H1 (cell line): ENCODE results near the gene SEMG2. TPM values are rescaled to one million over a fixed set of nuclear protein-coding genes. Genes with fewer than 3 reads are reported as not detected.

Experiments
- CTCF ChIA-PET: fragments of 300-600 bp; sonication (Branson Sonifier 250); formaldehyde crosslinking; loops from one replicate; lab custom pipeline; 2021; ENCODE audit not compliant: partially characterized antibody; lab: Charles Lee
- POLR2A ChIA-PET: fragments of 300-600 bp; sonication (Branson Sonifier 250); formaldehyde crosslinking; loops from one replicate; lab custom pipeline; 2021; ENCODE audit warnings: inconsistent platforms; ENCODE audit not compliant: partially characterized antibody; lab: Charles Lee
- DNase-seq, 2 experiments: peaks; one replicate each; pipeline versions ENCODE4 v3.0.0 to v3.0.0-alpha.2; 2010 to 2022; ENCODE audit warnings: low spot score in 2 of 2, low read depth in 1 of 2, mixed read lengths in 1 of 2
- FAIRE-seq: peaks from 2 replicates; lab custom pipeline; 2011; peaks lifted over from hg19 to GRCh38; lab: Jason Lieb, UNC
- H2AFZ ChIP-seq: 2 replicates; pipeline ENCODE4 v1.8.1; 2012; ENCODE audit warnings: low read length, inconsistent platforms
- H2AK5ac ChIP-seq: 2 replicates; pipeline ENCODE4 v1.6.1; 2013; ENCODE audit warnings: low read depth, low read length
- H2BK120ac ChIP-seq: replicated peaks from 2 replicates; pipeline ENCODE3; 2013; ENCODE audit warnings: low read depth, low read length, inconsistent platforms
- H2BK12ac ChIP-seq: 2 replicates; pipeline ENCODE4 v1.6.1; 2013; ENCODE audit warnings: low read depth, low read length
- H2BK15ac ChIP-seq: 2 replicates; pipeline ENCODE4 v1.6.1; 2013; ENCODE audit warnings: low read length
- H2BK20ac ChIP-seq: 2 replicates; pipeline ENCODE4 v1.6.1; 2013; ENCODE audit warnings: low read length
- H2BK5ac ChIP-seq: 2 replicates; pipeline ENCODE4 v1.6.1; 2013; ENCODE audit warnings: low read depth, low read length
- H3K14ac ChIP-seq: 2 replicates; pipeline ENCODE4 v1.6.1; 2013; ENCODE audit warnings: inconsistent platforms; ENCODE audit not compliant: insufficient read length
- H3K18ac ChIP-seq: 2 replicates; pipeline ENCODE4 v1.6.1; 2013; ENCODE audit warnings: low read length; ENCODE audit errors: extremely low read depth
- H3K23ac ChIP-seq: 2 replicates; pipeline ENCODE4 v1.6.1; 2013; ENCODE audit warnings: inconsistent platforms; ENCODE audit not compliant: insufficient read length
- H3K23me2 ChIP-seq: 2 replicates; pipeline ENCODE4 v1.6.1; 2013; ENCODE audit warnings: low read depth, low read length
- H3K27ac ChIP-seq: 2 replicates; pipeline ENCODE4 v1.6.1; 2011; ENCODE audit warnings: low read depth, low read length, inconsistent platforms
- H3K27me3 ChIP-seq, 4 experiments: replicated peaks in 1 of 4; 1 replicate in 1 of 4; 2 replicates in 3 of 4; pipeline versions ENCODE4 v1.6.1 to v1.8.1; 2011 to 2013; ENCODE audit warnings: low read length in 3 of 4, mild to moderate bottlenecking in 3 of 4, inconsistent platforms in 2 of 4, mixed read lengths in 2 of 4, moderate library complexity in 1 of 4; ENCODE audit not compliant: control insufficient read depth in 3 of 4, insufficient read depth in 3 of 4; ENCODE audit errors: extremely low read depth in 1 of 4
- H3K36me3 ChIP-seq, 4 experiments: 2 replicates each; pipeline versions ENCODE4 v1.6.1 to v1.8.1; 2011 to 2013; ENCODE audit warnings: mild to moderate bottlenecking in 4 of 4, low read length in 3 of 4, moderate library complexity in 2 of 4, control low read depth in 1 of 4, inconsistent platforms in 1 of 4; ENCODE audit not compliant: insufficient read depth in 4 of 4, control insufficient read depth in 2 of 4
- H3K4ac ChIP-seq: replicated peaks from 2 replicates; pipeline ENCODE3; 2013; ENCODE audit warnings: low read length, low read depth, mixed read lengths, inconsistent platforms; ENCODE audit not compliant: insufficient read length
- H3K4me1 ChIP-seq, 4 experiments: replicated peaks in 1 of 4; 1 replicate in 1 of 4; 2 replicates in 3 of 4; pipeline versions ENCODE4 v1.6.1 to v1.8.1; 2011 to 2013; ENCODE audit warnings: low read length in 3 of 4, inconsistent platforms in 2 of 4, mixed read lengths in 1 of 4; ENCODE audit not compliant: insufficient read depth in 4 of 4, control insufficient read depth in 3 of 4
- H3K4me2 ChIP-seq, 2 experiments: 2 replicates each; pipeline versions ENCODE4 v1.6.1 to v1.8.1; 2011 to 2013; ENCODE audit warnings: low read depth in 2 of 2, low read length in 2 of 2, control low read depth in 1 of 2, inconsistent platforms in 1 of 2, mild to moderate bottlenecking in 1 of 2; ENCODE audit not compliant: insufficient read depth in 1 of 2
- H3K4me3 ChIP-seq, 4 experiments: fragments of 200-600, 300-600 bp in 1 of 4; sonication (generic), shearing (Covaris generic), sonication (Bioruptor Twin) in 1 of 4; 2 replicates each; pipeline versions ENCODE4 v1.5.1 to v1.8.1; 2011 to 2016; ENCODE audit warnings: low read length in 4 of 4, low read depth in 3 of 4, control low read depth in 2 of 4, inconsistent platforms in 2 of 4, mild to moderate bottlenecking in 2 of 4, mixed read lengths in 1 of 4, moderate library complexity in 1 of 4; ENCODE audit not compliant: insufficient read depth in 2 of 4; ENCODE audit errors: extremely low read depth in 1 of 4
- H3K56ac ChIP-seq: replicated peaks from 2 replicates; pipeline ENCODE3; 2013; ENCODE audit warnings: low read depth, mild to moderate bottlenecking, mixed read lengths, low read length, inconsistent platforms; ENCODE audit not compliant: insufficient read length
- H3K79me1 ChIP-seq: 2 replicates; pipeline ENCODE4 v1.6.1; 2013; ENCODE audit warnings: low read depth, low read length, control low read depth
- H3K79me2 ChIP-seq, 2 experiments: 2 replicates each; pipeline versions ENCODE4 v1.6.1 to v1.8.1; 2012 to 2013; ENCODE audit warnings: low read length in 2 of 2, mild to moderate bottlenecking in 2 of 2, inconsistent platforms in 1 of 2; ENCODE audit not compliant: insufficient read depth in 2 of 2, control insufficient read depth in 1 of 2
- H3K9ac ChIP-seq, 4 experiments: replicated peaks in 1 of 4; 1 replicate in 1 of 4; 2 replicates in 3 of 4; pipeline versions ENCODE4 v1.6.1 to v1.8.1; 2011 to 2013; ENCODE audit warnings: low read depth in 3 of 4, low read length in 3 of 4, control low read depth in 2 of 4, mild to moderate bottlenecking in 2 of 4, moderate library complexity in 2 of 4, inconsistent platforms in 1 of 4; ENCODE audit errors: extremely low read depth in 1 of 4
- H3K9me3 ChIP-seq, 2 experiments: 2 replicates each; pipeline versions ENCODE4 v1.6.1 to v1.8.1; 2012 to 2013; ENCODE audit warnings: mild to moderate bottlenecking in 2 of 2, moderate library complexity in 2 of 2, control low read depth in 1 of 2, inconsistent platforms in 1 of 2, low read depth in 1 of 2, low read length in 1 of 2, mixed read lengths in 1 of 2; ENCODE audit not compliant: insufficient read depth in 2 of 2
- H4K20me1 ChIP-seq, 2 experiments: replicated peaks in 1 of 2; 2 replicates each; pipeline versions ENCODE3 to v1.8.1; 2011 to 2013; ENCODE audit warnings: inconsistent platforms in 2 of 2, low read length in 2 of 2, mild to moderate bottlenecking in 1 of 2; ENCODE audit not compliant: insufficient read depth in 2 of 2, control insufficient read depth in 1 of 2
- H4K5ac ChIP-seq: 2 replicates; pipeline ENCODE4 v1.6.1; 2013; ENCODE audit warnings: low read length, low read depth, mixed read lengths, inconsistent platforms; ENCODE audit not compliant: insufficient read length
- H4K8ac ChIP-seq: 2 replicates; pipeline ENCODE4 v1.8.0; 2013; ENCODE audit warnings: mild to moderate bottlenecking, moderate library complexity, low read length, inconsistent platforms; ENCODE audit not compliant: insufficient read depth; ENCODE audit errors: extremely low read depth
- H4K91ac ChIP-seq: replicated peaks from 2 replicates; pipeline ENCODE3; 2013; ENCODE audit warnings: low read length, mixed read lengths, inconsistent platforms; ENCODE audit not compliant: insufficient read length
- RXRA ChIP-seq: IDR thresholded peaks from 2 replicates; pipeline ENCODE4 v1.6.1; 2011; ENCODE audit warnings: low read depth, mild to moderate bottlenecking, low read length, moderate library complexity; ENCODE audit not compliant: insufficient read depth
- polyA plus RNA-seq, 7 experiments: library from polyadenylated mRNA; depleted of rRNA in 3 of 7; stranded (reverse) in 5 of 7; unstranded in 2 of 7; fragments of >200 nt in 5 of 7; fragments of 200-250 nt in 2 of 7; gene quantifications; 1 replicate in 5 of 7; 2 replicates in 1 of 7; 4 replicates in 1 of 7; pipeline versions ENCODE4 v1.2.1 to v1.2.3, GENCODE V29; 2011 to 2013; ENCODE audit warnings: missing spikeins in 2 of 7, mixed read lengths in 2 of 7
- total RNA-seq: library from RNA; stranded (reverse); fragmentation: NEBNext Ultra II Directional; extraction: Animal tissue kit (Norgen Biotek cat#: 25700); gene quantifications from 2 replicates; pipeline ENCODE4 v1.2.1, GENCODE V29; 2021
- TF ChIP-seq, protein P1 (sequence below), 3 experiments: IDR thresholded peaks; 1 replicate in 2 of 3; 2 replicates in 1 of 3; pipeline versions ENCODE4 v1.5.1 to v1.6.1; 2011; ENCODE audit warnings: low read length in 3 of 3, mild to moderate bottlenecking in 3 of 3, inconsistent platforms in 2 of 3, low read depth in 1 of 3, moderate library complexity in 1 of 3; ENCODE audit not compliant: insufficient read depth in 1 of 3; ENCODE audit errors: control extremely low read depth in 1 of 3

SEMG2 gene
- total and polyA plus RNA-seq, 2 of the 8 experiments (the other 6 are each of a cell fraction or from before 2014, with no cell fraction given) = not detected

DNA sequence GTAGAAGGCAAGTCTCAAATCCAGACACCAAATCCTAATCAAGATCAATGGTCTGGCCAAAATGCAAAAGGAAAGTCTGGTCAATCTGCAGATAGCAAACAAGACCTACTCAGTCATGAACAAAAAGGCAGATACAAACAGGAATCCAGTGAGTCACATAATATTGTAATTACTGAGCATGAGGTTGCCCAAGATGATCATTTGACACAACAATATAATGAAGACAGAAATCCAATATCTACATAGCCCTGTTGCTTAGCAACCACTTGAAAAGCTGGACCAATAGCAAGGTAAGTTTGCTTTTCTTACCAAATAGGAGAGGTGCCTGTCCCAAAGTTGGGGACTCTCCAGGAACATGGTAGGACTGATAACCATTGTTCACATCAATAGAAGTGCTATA, 2.0 kb downstream of the SEMG2 start:
- peak; percentile 19 for FAIRE-seq
- TF ChIP-seq, protein P1, sequence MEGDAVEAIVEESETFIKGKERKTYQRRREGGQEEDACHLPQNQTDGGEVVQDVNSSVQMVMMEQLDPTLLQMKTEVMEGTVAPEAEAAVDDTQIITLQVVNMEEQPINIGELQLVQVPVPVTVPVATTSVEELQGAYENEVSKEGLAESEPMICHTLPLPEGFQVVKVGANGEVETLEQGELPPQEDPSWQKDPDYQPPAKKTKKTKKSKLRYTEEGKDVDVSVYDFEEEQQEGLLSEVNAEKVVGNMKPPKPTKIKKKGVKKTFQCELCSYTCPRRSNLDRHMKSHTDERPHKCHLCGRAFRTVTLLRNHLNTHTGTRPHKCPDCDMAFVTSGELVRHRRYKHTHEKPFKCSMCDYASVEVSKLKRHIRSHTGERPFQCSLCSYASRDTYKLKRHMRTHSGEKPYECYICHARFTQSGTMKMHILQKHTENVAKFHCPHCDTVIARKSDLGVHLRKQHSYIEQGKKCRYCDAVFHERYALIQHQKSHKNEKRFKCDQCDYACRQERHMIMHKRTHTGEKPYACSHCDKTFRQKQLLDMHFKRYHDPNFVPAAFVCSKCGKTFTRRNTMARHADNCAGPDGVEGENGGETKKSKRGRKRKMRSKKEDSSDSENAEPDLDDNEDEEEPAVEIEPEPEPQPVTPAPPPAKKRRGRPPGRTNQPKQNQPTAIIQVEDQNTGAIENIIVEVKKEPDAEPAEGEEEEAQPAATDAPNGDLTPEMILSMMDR (IDR thresholded peaks at IDR 0.05; ENCODE audit: control extremely low read depth in 1 of 3, insufficient read depth in 1 of 3, low read depth in 1 of 3, low read length in 3 of 3) = no peak
- TF ChIP-seq RXRA = no peak

More for the DNA sequence above, 2.0 kb downstream of the SEMG2 start:
- Histone ChIP-seq H3K18ac (no peak overlapping the region), H2BK12ac (no peak overlapping the region), H2AFZ (no peak overlapping the region), H3K27ac (no peak overlapping the region), H3K9me3 (no peaks in the 10 kb centered on the region), H3K79me2 (no peaks in the 10 kb centered on the region), H4K8ac (no peak overlapping the region), H3K27me3 (no peaks in the 10 kb centered on the region; a peak in 1 of 7 replicates), H3K36me3 (no peaks in the 10 kb centered on the region), H3K4me3 (no peak overlapping the region), H3K4me2 (no peak overlapping the region), H2BK5ac (no peak overlapping the region), H4K20me1 (no peaks in the 10 kb centered on the region), H4K5ac (no peak overlapping the region), H3K4ac (no peak overlapping the region), H3K9ac (no peak overlapping the region), H2BK15ac (no peak overlapping the region), H3K14ac (no peak overlapping the region), H2BK120ac (no peak overlapping the region), H3K23ac (no peak overlapping the region), H2BK20ac (no peak overlapping the region), H4K91ac (no peak overlapping the region), H3K23me2 (no peaks in the 10 kb centered on the region), H3K79me1 (no peaks in the 10 kb centered on the region), H3K56ac (no peak overlapping the region), H2AK5ac (no peak overlapping the region), H3K4me1 (no peaks in the 10 kb centered on the region)
- POLR2A ChIA-PET = no interaction called here
- DNase-seq = no peak
- CTCF ChIA-PET = interaction anchor here (1.4 to 2.7 kb wide), 2 partner anchors 70 to 84 kb away, joined by 4 to 10 read pairs; no protein-coding TSS in a partner anchor
